ENCODE measurements around the gene PCID2.

The PCID2 gene

DNA sequence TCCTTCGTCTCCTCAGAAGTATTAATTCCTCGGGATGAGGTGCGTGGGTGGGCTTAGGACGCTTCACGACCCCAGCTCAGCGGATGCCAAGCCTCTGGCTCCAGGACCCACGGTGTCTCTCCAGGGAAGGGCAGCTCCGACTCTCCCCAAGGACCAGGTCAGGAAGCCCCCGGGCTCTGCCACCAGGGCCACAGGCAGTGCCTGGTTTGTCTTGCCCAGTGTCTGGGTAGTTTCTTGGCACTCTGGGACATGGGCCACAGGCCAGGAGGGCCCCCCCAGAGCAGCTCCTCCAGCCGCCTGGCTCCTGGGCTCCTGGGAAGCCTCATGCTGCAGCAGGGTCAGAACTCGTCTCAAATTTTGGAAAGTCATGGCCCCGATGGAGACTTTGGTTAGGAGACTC is 47.5 kb downstream of the PCID2 start:
- no peak overlapping the region for H3K9ac ChIP-seq (ENCODE audit: low read length)
- H3K27me3 ChIP-seq (ENCODE audit: control insufficient read depth, insufficient read depth, low read length), result no peaks in the 10 kb centered on the region
- H3K4me1 ChIP-seq (ENCODE audit: control insufficient read depth, low read depth, low read length), result peaks cover 6% of the 10 kb centered on the region
- H3K36me3 ChIP-seq (ENCODE audit: control insufficient read depth, low read depth, low read length), result no peaks in the 10 kb centered on the region
- no peaks in the 10 kb centered on the region for H3K9me3 ChIP-seq (ENCODE audit: control insufficient read depth, low read depth, low read length)
- no peak overlapping the region for H3K27ac ChIP-seq (ENCODE audit: low read length)
- no peak overlapping the region for H3K4me3 ChIP-seq (ENCODE audit: low read length)

DNA sequence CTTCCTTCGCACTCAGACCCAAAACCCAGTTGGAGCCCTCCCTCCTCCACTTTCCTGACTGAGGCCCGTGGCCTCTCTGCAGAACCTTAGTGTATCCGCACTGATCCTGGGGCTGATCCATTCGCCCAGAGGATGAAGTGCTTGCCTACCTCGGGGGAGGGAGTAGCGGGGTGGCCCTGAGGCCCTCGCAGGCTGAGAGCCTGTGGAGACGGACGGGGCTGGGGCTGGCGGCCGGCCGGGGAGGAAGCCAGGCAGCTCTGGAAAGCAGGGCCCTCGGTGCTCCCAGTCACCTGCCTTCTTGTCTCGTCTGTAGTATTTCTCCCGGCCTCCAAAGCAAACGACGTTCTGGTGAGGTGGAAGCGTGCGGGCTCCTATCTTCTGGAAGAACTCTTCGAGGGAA is 48.8 kb downstream of the PCID2 start:
- H3K27ac ChIP-seq (ENCODE audit: low read length), result no peak overlapping the region
- no peak overlapping the region for H3K9ac ChIP-seq (ENCODE audit: low read length)
- no peaks in the 10 kb centered on the region for H3K36me3 ChIP-seq (ENCODE audit: control insufficient read depth, low read depth, low read length)
- no peaks in the 10 kb centered on the region for H3K9me3 ChIP-seq (ENCODE audit: control insufficient read depth, low read depth, low read length)
- H3K4me1 ChIP-seq (ENCODE audit: control insufficient read depth, low read depth, low read length), result peaks cover 6% of the 10 kb centered on the region
- no peak overlapping the region for H3K4me3 ChIP-seq (ENCODE audit: low read length)
- no peaks in the 10 kb centered on the region for H3K27me3 ChIP-seq (ENCODE audit: control insufficient read depth, insufficient read depth, low read length)

DNA sequence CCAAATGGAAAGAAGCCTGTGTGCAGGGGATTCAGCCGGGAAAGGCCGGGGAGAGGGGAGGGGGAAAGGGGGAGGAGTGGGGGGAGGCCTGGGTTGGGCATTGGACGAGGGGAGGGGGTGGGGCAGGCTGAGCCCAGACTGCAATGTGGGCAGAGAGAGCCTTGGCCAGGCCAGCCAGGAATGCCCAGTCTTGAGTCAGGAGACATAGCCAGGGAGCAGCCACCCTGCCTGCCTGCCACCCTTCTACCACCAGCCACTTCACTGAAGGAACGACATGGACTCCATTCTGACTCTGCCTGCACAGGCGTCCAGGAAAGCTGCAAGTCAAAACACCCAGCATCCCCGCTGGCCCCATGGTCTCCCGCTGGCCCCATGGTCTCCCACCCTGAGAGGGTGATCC is 49.5 kb downstream of the PCID2 start:
- Histone ChIP-seq H3K27me3 (ENCODE audit: control insufficient read depth, insufficient read depth, low read length) (no peaks in the 10 kb centered on the region), H3K9ac (ENCODE audit: low read length) (no peak overlapping the region), H3K27ac (ENCODE audit: low read length) (no peak overlapping the region), H3K4me3 (ENCODE audit: low read length) (no peak overlapping the region), H3K4me1 (ENCODE audit: control insufficient read depth, low read depth, low read length) (peaks cover 6% of the 10 kb centered on the region), H3K36me3 (ENCODE audit: control insufficient read depth, low read depth, low read length) (no peaks in the 10 kb centered on the region), H3K9me3 (ENCODE audit: control insufficient read depth, low read depth, low read length) (no peaks in the 10 kb centered on the region)

DNA sequence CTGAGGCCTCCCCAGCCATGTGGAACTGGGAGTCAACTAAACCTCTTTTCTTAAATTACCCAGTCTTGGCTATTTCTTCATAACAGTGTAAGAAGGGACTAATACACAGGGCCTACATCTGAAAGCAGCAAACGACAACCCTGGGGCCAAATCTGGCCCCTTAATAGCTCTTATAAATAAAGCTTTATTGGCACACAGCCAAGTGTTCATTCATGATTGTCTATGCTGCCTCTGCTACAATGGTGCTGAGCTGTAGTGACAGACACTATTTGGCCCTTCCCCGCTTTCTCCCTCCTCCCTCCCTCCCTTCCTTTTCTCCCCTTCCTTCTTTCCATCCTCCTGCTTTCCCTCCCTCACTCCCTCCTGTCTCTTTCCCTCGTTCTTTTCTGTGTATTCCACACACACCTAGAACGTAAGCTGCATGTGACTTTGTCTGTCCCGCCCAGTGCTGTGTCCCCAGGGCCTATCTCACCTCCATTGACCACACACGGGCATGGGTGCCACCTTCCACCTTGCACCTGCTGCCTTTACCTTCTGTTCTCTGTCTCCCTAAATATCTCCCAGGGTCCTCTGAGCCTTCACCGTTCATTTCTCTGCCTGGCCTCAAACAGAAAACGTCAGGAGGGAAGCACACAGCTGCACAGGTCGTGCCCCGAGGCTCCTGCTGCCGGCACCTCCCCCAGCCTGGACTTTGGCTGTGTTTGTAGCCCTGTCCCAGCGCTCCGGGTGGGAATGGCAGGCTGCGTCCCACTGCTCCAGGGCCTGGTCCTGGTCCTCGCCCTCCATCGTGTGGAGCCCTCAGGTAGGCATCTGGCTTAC is 50.3 kb downstream of the PCID2 start, which contains the start of gene PROZ:
PROZ (plus strand) TSS at position 720 of the 819 bp plus-strand sequence; CDS start at position 733, 13 bp downstream.
- Histone ChIP-seq H3K27ac (ENCODE audit: low read length) (no peak within 1 kb of the TSS), H3K4me3 (ENCODE audit: low read length) (no peak within 1 kb of the TSS), H3K27me3 (ENCODE audit: control insufficient read depth, insufficient read depth, low read length) (peaks cover 6% of the 10 kb centered on the region), H3K36me3 (ENCODE audit: control insufficient read depth, low read depth, low read length) (no peaks in the 10 kb centered on the region), H3K4me1 (ENCODE audit: control insufficient read depth, low read depth, low read length) (peaks cover 11% of the 10 kb centered on the region), H3K9ac (ENCODE audit: low read length) (no peak within 1 kb of the TSS), H3K9me3 (ENCODE audit: control insufficient read depth, low read depth, low read length) (no peaks in the 10 kb centered on the region)

DNA sequence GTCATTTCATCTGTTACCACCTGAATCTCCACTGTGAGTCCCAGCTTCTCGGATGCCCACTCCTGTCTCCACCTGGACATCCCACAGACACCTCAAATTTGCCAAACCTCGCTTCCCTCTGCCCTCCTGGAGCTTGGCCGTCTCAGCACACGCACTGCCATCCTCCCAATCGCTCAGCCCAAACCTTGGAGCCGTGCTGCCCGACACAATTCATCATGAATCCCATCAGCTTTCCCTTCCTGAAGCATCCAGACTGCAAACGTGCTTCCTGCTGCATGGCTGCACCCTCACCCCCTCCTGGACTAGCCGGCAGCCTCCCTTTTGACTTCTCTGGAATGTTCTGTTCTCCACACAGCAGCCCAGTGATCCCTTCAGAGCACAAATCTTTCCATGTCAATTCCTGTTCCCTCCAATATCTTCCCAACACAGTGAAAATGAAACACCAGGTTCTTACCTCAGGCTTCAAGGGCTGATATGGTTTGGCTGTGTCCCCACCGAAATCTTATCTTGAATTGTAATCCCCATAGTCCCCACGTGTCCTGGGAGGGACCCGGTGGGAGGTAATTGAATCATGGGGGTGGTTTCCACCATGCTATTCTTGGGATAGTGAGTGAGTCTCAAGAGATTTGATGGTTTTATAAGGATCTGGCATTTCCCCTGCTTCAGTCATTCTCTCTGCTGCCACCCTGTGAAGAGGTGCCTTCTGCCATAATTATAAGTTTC is 51.1 kb downstream of the PCID2 start:
- H3K36me3 ChIP-seq (ENCODE audit: control insufficient read depth, low read depth, low read length), result no peaks in the 10 kb centered on the region

DNA sequence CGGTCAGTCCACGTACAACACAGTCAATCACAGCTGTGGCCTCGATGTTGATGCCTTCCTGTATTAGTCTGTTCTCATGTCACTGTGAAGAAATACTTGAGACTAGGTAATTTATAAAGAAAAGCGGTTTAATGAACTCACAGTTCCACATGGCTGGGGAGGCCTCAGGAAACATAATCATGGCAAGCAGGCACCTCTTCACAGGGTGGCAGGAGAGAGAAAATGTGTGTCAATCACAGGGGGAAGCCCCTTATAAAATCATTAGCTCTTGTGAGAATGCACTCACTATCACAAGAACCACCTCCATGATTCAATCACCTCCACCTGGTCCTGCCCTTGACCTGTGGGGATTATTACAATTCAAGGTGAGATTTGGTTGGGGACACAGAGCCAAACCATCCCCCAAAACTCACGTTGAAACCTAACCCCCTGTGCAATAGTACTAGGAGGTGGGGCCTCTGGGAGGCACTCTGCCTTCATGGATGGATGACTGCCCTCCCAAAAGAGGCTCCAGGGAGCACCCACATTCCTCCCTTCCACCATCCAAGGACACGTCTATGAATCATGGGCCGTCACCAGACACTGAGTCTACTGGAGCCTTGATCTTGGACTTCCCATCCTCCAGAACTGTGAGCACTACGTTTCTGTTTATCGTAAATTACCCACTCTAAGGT is 52.4 kb downstream of the PCID2 start:
- H3K36me3 ChIP-seq (ENCODE audit: control insufficient read depth, low read depth, low read length), result no peaks in the 10 kb centered on the region
- no peak overlapping the region for H3K4me3 ChIP-seq (ENCODE audit: low read length)
- no peak overlapping the region for H3K27ac ChIP-seq (ENCODE audit: low read length)
- H3K9me3 ChIP-seq (ENCODE audit: control insufficient read depth, low read depth, low read length), result no peaks in the 10 kb centered on the region
- H3K27me3 ChIP-seq (ENCODE audit: control insufficient read depth, insufficient read depth, low read length), result peaks cover 24% of the 10 kb centered on the region
- no peak overlapping the region for H3K9ac ChIP-seq (ENCODE audit: low read length)
- peaks cover 11% of the 10 kb centered on the region for H3K4me1 ChIP-seq (ENCODE audit: control insufficient read depth, low read depth, low read length)

More for the DNA sequence above, 51.1 kb downstream of the PCID2 start:
- no peak overlapping the region for H3K4me3 ChIP-seq (ENCODE audit: low read length)
- no peaks in the 10 kb centered on the region for H3K9me3 ChIP-seq (ENCODE audit: control insufficient read depth, low read depth, low read length)
- no peak overlapping the region for H3K9ac ChIP-seq (ENCODE audit: low read length)
- H3K27me3 ChIP-seq (ENCODE audit: control insufficient read depth, insufficient read depth, low read length), result peaks cover 14% of the 10 kb centered on the region
- no peak overlapping the region for H3K27ac ChIP-seq (ENCODE audit: low read length)
- peaks cover 11% of the 10 kb centered on the region for H3K4me1 ChIP-seq (ENCODE audit: control insufficient read depth, low read depth, low read length)

DNA sequence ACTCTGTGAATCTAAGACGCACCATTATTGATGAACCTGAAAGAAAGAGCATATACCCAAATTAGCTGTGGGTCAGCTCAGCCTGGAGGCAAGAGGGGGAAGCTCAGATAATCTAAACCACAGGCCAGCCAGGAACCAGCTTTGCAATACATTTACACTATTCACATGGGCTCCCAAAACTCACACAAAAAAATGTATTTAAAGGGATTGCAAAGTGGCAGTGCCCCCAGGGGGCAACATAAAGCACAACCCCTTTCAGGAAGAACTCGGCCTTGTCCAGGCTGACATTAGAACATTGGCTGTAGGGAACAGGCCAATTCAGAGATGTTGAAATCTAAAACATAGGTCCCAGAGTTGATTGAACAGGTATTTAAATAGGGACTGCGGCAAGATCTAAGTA is 53.3 kb downstream of the PCID2 start:
- Histone ChIP-seq H3K4me1 (ENCODE audit: control insufficient read depth, low read depth, low read length) (peaks cover 11% of the 10 kb centered on the region), H3K4me3 (ENCODE audit: low read length) (no peak overlapping the region), H3K27me3 (ENCODE audit: control insufficient read depth, insufficient read depth, low read length) (peaks cover 24% of the 10 kb centered on the region), H3K27ac (ENCODE audit: low read length) (no peak overlapping the region), H3K9ac (ENCODE audit: low read length) (no peak overlapping the region), H3K36me3 (ENCODE audit: control insufficient read depth, low read depth, low read length) (no peaks in the 10 kb centered on the region), H3K9me3 (ENCODE audit: control insufficient read depth, low read depth, low read length) (no peaks in the 10 kb centered on the region)

DNA sequence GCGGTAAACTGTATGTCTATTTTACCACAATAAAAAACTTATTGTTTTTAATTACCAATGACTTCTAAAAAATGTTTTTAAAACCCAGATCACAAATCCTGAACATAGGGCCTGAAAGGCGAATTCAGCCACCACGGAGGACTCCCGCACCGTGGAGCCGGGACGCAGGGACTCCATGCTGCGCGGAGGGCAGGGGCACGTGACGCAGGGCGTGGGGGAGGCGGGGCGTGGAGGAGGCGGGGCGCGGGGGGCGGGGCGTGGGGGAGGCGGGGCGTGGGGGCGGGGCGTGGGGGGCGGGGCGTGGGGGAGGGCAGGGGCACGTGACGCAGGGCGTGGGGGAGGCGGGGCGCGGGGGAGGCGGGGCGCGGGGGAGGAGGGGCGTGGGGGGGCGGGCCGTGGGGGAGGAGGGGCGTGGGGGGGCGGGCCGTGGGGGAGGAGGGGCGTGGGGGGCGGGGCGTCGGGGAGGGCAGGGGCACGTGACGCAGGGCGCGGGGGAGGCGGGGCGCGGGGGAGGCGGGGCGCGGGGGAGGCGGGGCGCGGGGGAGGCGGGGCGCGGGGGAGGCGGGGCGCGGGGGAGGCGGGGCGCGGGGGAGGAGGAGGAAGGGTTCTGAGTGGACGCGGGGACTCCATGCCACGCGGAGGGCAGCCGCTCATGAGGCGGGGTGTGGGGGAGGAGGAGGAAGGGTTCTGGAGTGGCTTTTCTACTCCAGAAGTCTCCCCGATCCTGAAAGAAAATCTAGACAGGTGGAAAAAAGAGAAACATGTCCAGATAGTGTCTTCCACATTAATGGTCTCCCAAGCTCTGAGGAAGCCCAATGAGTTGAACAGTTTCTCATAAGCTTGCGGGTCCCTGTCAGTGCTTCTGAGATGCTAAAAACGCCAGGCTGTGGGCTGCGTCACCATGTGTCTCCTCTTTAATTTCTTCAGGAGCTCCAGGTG is 54.4 kb downstream of the PCID2 start:
- Histone ChIP-seq H3K36me3 (ENCODE audit: control insufficient read depth, low read depth, low read length) (no peaks in the 10 kb centered on the region), H3K9ac (ENCODE audit: low read length) (peak overlapping the region; percentile 57), H3K4me3 (ENCODE audit: low read length) (peak overlapping the region; percentile 67), H3K27me3 (ENCODE audit: control insufficient read depth, insufficient read depth, low read length) (peaks cover 24% of the 10 kb centered on the region), H3K27ac (ENCODE audit: low read length) (no peak overlapping the region), H3K9me3 (ENCODE audit: control insufficient read depth, low read depth, low read length) (no peaks in the 10 kb centered on the region), H3K4me1 (ENCODE audit: control insufficient read depth, low read depth, low read length) (peaks cover 6% of the 10 kb centered on the region)

DNA sequence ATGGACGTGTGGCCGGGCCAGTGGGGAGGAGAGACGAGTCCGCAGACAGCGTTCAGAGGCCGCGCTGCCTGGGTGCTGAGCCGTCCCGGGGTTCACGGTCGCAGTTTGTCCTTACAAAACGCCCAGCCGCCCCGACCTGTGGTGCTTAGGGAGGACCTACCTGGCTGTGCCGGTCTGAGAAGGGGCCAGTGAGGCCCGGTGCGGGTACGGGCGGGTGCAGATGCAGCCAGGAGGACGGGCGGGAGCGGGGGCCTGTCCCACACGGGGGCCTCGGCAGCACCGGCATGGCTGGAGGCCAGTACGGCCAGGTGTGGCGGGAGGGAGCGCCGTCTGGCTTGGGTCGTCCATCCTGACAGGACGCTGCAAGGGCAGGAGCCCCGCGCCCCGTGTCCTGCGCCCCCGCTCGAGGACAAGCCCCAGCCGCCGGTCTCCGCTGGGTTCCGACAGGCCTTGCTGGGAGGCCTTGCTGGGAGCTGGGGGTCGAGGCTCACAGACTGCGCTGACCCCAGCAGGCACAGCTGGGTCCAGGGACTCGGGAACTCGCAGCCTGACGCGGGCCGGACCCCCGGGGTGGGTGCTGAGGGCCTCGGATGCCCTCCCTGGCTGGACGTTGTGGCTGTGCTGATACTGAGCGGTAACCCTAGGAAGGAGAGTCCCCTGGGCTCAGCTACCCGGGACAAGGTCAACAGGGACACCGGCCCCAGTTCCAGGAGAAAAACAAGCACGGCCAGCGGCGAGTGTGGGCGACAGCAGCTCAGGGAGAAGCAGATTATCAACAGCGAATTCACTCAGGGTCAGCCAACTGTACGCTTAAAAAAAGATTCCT is 55.3 kb downstream of the PCID2 start:
- Histone ChIP-seq H3K9me3 (ENCODE audit: control insufficient read depth, low read depth, low read length) (no peaks in the 10 kb centered on the region), H3K9ac (ENCODE audit: low read length) (peak overlapping the region; percentile 57), H3K27me3 (ENCODE audit: control insufficient read depth, insufficient read depth, low read length) (peaks cover 24% of the 10 kb centered on the region), H3K4me1 (ENCODE audit: control insufficient read depth, low read depth, low read length) (peaks cover 5% of the 10 kb centered on the region), H3K36me3 (ENCODE audit: control insufficient read depth, low read depth, low read length) (no peaks in the 10 kb centered on the region), H3K27ac (ENCODE audit: low read length) (no peak overlapping the region), H3K4me3 (ENCODE audit: low read length) (peak overlapping the region; percentile 67)

DNA sequence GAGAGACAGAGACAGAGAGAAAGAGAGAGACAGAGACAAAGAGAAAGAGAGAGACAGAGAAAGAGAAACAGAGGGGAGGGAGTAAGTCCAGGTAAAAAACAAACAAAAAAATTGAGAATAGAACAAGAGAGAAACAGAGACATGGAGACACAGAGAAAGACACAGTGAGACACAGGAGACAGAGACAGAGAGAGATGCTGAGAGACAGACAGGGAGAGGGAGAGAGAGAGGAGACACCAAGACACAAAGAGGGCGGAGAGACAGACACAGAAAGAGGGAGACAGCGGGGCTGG is 55.8 kb downstream of the PCID2 start:
- Histone ChIP-seq H3K27ac (ENCODE audit: low read length) (no peak overlapping the region), H3K4me1 (ENCODE audit: control insufficient read depth, low read depth, low read length) (peaks cover 5% of the 10 kb centered on the region), H3K36me3 (ENCODE audit: control insufficient read depth, low read depth, low read length) (no peaks in the 10 kb centered on the region), H3K27me3 (ENCODE audit: control insufficient read depth, insufficient read depth, low read length) (peaks cover 24% of the 10 kb centered on the region), H3K4me3 (ENCODE audit: low read length) (peak overlapping the region; percentile 67), H3K9ac (ENCODE audit: low read length) (no peak overlapping the region), H3K9me3 (ENCODE audit: control insufficient read depth, low read depth, low read length) (no peaks in the 10 kb centered on the region)
